Neural progenitor cell (in vitro differentiated cells): ENCODE data around the gene NEMP1. TPM values are rescaled to one million over a fixed set of nuclear protein-coding genes. Genes with fewer than 3 reads are reported as not detected.
"Not testable (repeated sequence)": the region's sequence is repeated elsewhere in the genome, so short reads cannot be mapped to it uniquely, and the experiment has no call there.

Experiments
- DNase-seq: peaks from one replicate; pipeline ENCODE4 v3.0.0-alpha.2; 2016; ENCODE audit warnings: low spot score
- H2AFZ ChIP-seq: fragments of 200-600 bp; sonication (generic); replicated peaks from 2 replicates; pipeline ENCODE4 v1.6.1; 2016; ENCODE audit warnings: antibody characterized with exemption
- H3F3A ChIP-seq: fragments of 200-600 bp; sonication (generic); 2 replicates; pipeline ENCODE4 v1.6.1; 2016; ENCODE audit warnings: antibody characterized with exemption, low read depth
- H3K27ac ChIP-seq: fragments of 200-600 bp; sonication (generic); 2 replicates; pipeline ENCODE4 v1.5.1; 2016; ENCODE audit warnings: mild to moderate bottlenecking
- H3K27me3 ChIP-seq: fragments of 200-600 bp; sonication (generic); 2 replicates; pipeline ENCODE4 v1.6.1; 2016; ENCODE audit warnings: mild to moderate bottlenecking, moderate library complexity
- H3K36me3 ChIP-seq: fragments of 200-600 bp; sonication (generic); 2 replicates; pipeline ENCODE4 v1.5.1; 2016
- H3K4me1 ChIP-seq: fragments of 200-600 bp; sonication (generic); 2 replicates; pipeline ENCODE4 v1.6.1; 2016; ENCODE audit warnings: mixed run types
- H3K4me2 ChIP-seq: fragments of 200-600 bp; sonication (generic); 2 replicates; pipeline ENCODE4 v1.6.1; 2016
- H3K4me3 ChIP-seq: fragments of 200-600 bp; sonication (generic); 2 replicates; pipeline ENCODE4 v1.5.1; 2016
- H3K79me2 ChIP-seq: fragments of 200-600 bp; sonication (generic); 2 replicates; pipeline ENCODE4 v1.6.1; 2016; ENCODE audit warnings: low read depth
- H3K9ac ChIP-seq: fragments of 200-600 bp; sonication (generic); 2 replicates; pipeline ENCODE4 v1.6.1; 2016
- H3K9me3 ChIP-seq: fragments of 200-600 bp; sonication (generic); 2 replicates; pipeline ENCODE4 v1.5.1; 2016; ENCODE audit warnings: low read depth
- H4K20me1 ChIP-seq: fragments of 200-600 bp; sonication (generic); 2 replicates; pipeline ENCODE4 v1.6.1; 2016; ENCODE audit warnings: low read depth
- H3K27ac Mint-ChIP-seq: 3 replicates; pipeline ENCODE4 v1.8.0; 2021; ENCODE audit warnings: mixed read lengths
- H3K27me3 Mint-ChIP-seq: 2 replicates; pipeline ENCODE4 v1.8.0; 2022; ENCODE audit warnings: low read depth, mild to moderate bottlenecking, inconsistent platforms, moderate library complexity, mixed read lengths; ENCODE audit not compliant: insufficient read depth
- H3K36me3 Mint-ChIP-seq: 3 replicates; pipeline ENCODE4 v1.8.0; 2021; ENCODE audit warnings: mixed read lengths
- H3K4me1 Mint-ChIP-seq: 3 replicates; pipeline ENCODE4 v1.8.0; 2021; ENCODE audit warnings: mixed read lengths
- H3K4me3 Mint-ChIP-seq: 3 replicates; pipeline ENCODE4 v1.8.0; 2021; ENCODE audit warnings: mild to moderate bottlenecking, moderate library complexity, mixed read lengths
- H3K9me3 Mint-ChIP-seq: 3 replicates; pipeline ENCODE4 v1.8.0; 2020; ENCODE audit warnings: mixed read lengths
- CTCF ChIP-seq: fragments of 200-600 bp; sonication (generic); IDR thresholded peaks from 2 replicates; pipeline ENCODE4 v1.5.1; 2017; ENCODE audit warnings: antibody characterized with exemption, mild to moderate bottlenecking
- EZH2 ChIP-seq: fragments of 200-600 bp; sonication (generic); IDR thresholded peaks from 2 replicates; pipeline ENCODE4 v1.6.1; 2017; ENCODE audit warnings: antibody characterized with exemption, mild to moderate bottlenecking, moderate library complexity
- EZH2phosphoT487 ChIP-seq: fragments of 200-600 bp; sonication (generic); IDR thresholded peaks from 2 replicates; pipeline ENCODE4 v1.6.1; 2017; ENCODE audit warnings: antibody characterized with exemption
- total RNA-seq: library from RNA; depleted of rRNA; stranded (reverse); fragments of >200 nt; gene quantifications from 2 replicates; pipeline ENCODE4 v1.2.3, GENCODE V29; 2015; ENCODE audit warnings: low replicate concordance

The NEMP1 gene
- total RNA-seq, 1 donor from 2014 or later, result 72.0 TPM

GRCh38 chr12:57019983-57020719 lies 58.4 kb downstream of the NEMP1 start:
- Mint-ChIP-seq H3K27me3 (peaks cover 16% of the 10 kb centered on the region), H3K4me3 (no peak overlapping the region), H3K36me3 (no peaks in the 10 kb centered on the region), H3K4me1 (peaks cover 4% of the 10 kb centered on the region), H3K27ac (no peak overlapping the region), H3K9me3 (no peaks in the 10 kb centered on the region)
- Histone ChIP-seq H3K27me3 (no peaks in the 10 kb centered on the region), H3K9me3 (no peaks in the 10 kb centered on the region), H4K20me1 (no peaks in the 10 kb centered on the region), H3K4me1 (peaks cover 16% of the 10 kb centered on the region), H3K27ac (no peak overlapping the region), H3K4me3 (no peak overlapping the region), H3K36me3 (no peaks in the 10 kb centered on the region), H3K79me2 (no peaks in the 10 kb centered on the region), H3K4me2 (no peak overlapping the region), H3F3A (no peaks in the 10 kb centered on the region), H2AFZ (no peak overlapping the region), H3K9ac (no peak overlapping the region)
- no peak for DNase-seq
- TF ChIP-seq EZH2phosphoT487 (no peak), EZH2 (no peak), CTCF (no peak)

- Mint-ChIP-seq H3K27me3 (peaks cover 20% of the 10 kb centered on the region), H3K4me3 (no peak overlapping the region), H3K27ac (no peak overlapping the region), H3K9me3 (no peaks in the 10 kb centered on the region), H3K4me1 (peaks cover 5% of the 10 kb centered on the region), H3K36me3 (no peaks in the 10 kb centered on the region)
- H3K9ac ChIP-seq, result no peak overlapping the region
- DNase-seq, result no peak
- H3K4me2 ChIP-seq, result no peak overlapping the region
- no peaks in the 10 kb centered on the region for H4K20me1 ChIP-seq
- TF ChIP-seq EZH2 (no peak), EZH2phosphoT487 (no peak), CTCF (no peak)
- no peaks in the 10 kb centered on the region for H3K27me3 ChIP-seq
- no peaks in the 10 kb centered on the region for H3K36me3 ChIP-seq
- no peak overlapping the region for H2AFZ ChIP-seq
- peaks cover 16% of the 10 kb centered on the region for H3K4me1 ChIP-seq
- H3K27ac ChIP-seq, result no peak overlapping the region
- H3K9me3 ChIP-seq, result no peaks in the 10 kb centered on the region
- no peak overlapping the region for H3K4me3 ChIP-seq
- no peaks in the 10 kb centered on the region for H3K79me2 ChIP-seq
- H3F3A ChIP-seq, result no peaks in the 10 kb centered on the region
Observed at GRCh38 chr12:57018906-57019305, 59.7 kb downstream of the NEMP1 start.

GRCh38 chr12:57018353-57018752 lies 60.2 kb downstream of the NEMP1 start:
- DNase-seq, H3K9ac ChIP-seq, H3K27ac ChIP-seq, H3K9me3 Mint-ChIP-seq, H3K36me3 Mint-ChIP-seq, H3F3A ChIP-seq, H3K4me3 ChIP-seq, H2AFZ ChIP-seq, H3K4me2 ChIP-seq, H3K9me3 ChIP-seq, H3K4me1 Mint-ChIP-seq, H3K27ac Mint-ChIP-seq, H3K79me2 ChIP-seq, H4K20me1 ChIP-seq, H3K36me3 ChIP-seq, H3K4me3 Mint-ChIP-seq, H3K27me3 ChIP-seq: not testable (repeated sequence)
- peaks cover 24% of the 10 kb centered on the region for H3K27me3 Mint-ChIP-seq
- peaks cover 16% of the 10 kb centered on the region for H3K4me1 ChIP-seq

DNA sequence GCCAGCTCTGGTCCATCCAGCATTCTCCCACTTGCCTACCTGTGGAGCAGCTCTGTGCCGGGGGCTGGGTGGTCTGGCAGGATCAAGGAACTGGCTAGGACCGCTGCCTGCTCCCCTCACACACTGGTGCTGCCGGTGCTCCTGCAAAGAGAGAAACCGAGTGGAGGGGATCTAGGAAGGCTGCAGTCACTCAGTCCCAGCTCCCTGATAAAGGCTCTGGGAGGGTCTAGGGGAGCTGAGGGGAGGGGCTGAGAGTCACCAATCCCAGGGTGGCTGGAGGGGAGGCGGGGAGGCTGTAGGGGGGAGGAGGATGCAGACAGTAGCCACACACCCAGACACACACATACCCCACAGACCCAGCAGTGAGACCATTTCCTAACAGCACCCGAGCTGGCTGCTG lies 62.2 kb downstream of the NEMP1 start, which contains the start of gene TAC3:
Gene TAC3, minus strand, starts transcription at position 182 of the 400 bp plus-strand sequence. CDS start 732 bp downstream, outside the sequence.
- H3K79me2 ChIP-seq, result no peaks in the 10 kb centered on the region
- no peak within 1 kb of the TSS for H3K27ac Mint-ChIP-seq
- H3K4me3 Mint-ChIP-seq, result no peak within 1 kb of the TSS
- no peaks in the 10 kb centered on the region for H3K36me3 Mint-ChIP-seq
- no peak within 1 kb of the TSS for H3K27ac ChIP-seq
- no peaks in the 10 kb centered on the region for H3K9me3 Mint-ChIP-seq
- H3K36me3 ChIP-seq, result no peaks in the 10 kb centered on the region
- H3K9me3 ChIP-seq, result no peaks in the 10 kb centered on the region
- peak within 1 kb of the TSS; percentile 96 for H2AFZ ChIP-seq
- H4K20me1 ChIP-seq, result no peaks in the 10 kb centered on the region
- H3K4me3 ChIP-seq, result peak within 1 kb of the TSS; percentile 26
- no peak for TF ChIP-seq CTCF
- no peak for TF ChIP-seq EZH2phosphoT487
- TF ChIP-seq EZH2, result no peak
- H3K27me3 ChIP-seq, result no peaks in the 10 kb centered on the region
- H3F3A ChIP-seq, result no peaks in the 10 kb centered on the region
- H3K4me1 ChIP-seq, result peaks cover 16% of the 10 kb centered on the region
- H3K4me1 Mint-ChIP-seq, result peaks cover 2% of the 10 kb centered on the region
- H3K9ac ChIP-seq, result peak within 1 kb of the TSS; percentile 57
- H3K27me3 Mint-ChIP-seq, result peaks cover 25% of the 10 kb centered on the region
- H3K4me2 ChIP-seq, result peak within 1 kb of the TSS; percentile 70
- DNase-seq, result peak; percentile 67
